Psoas muscle (tissue), 8 donors: ENCODE data around the gene RTL3. TPM values are rescaled to one million over a fixed set of nuclear protein-coding genes. Genes with fewer than 3 reads are reported as not detected.

Source experiments
- ATAC-seq, 4 donors: fragments of 200-7000 bp; cut with Tn5 transposase; one replicate each; pipeline ENCODE4 v1.9.1; 2020; ENCODE audit warnings: moderate library complexity in 3 of 4, mild to moderate bottlenecking in 2 of 4
- DNase-seq, 2 donors: peaks; one replicate each; pipeline ENCODE4 v3.0.0-alpha.2; 2020
- H3K27ac ChIP-seq: fragments of 200-600 bp; one replicate; pipeline ENCODE4 v1.8.0; 2022
- H3K27me3 ChIP-seq, 3 donors: fragments of 200-600 bp in 1 of 3; one replicate each; pipeline versions ENCODE4 v1.6.1 to v1.8.0; 2013 to 2022; ENCODE audit warnings: low read length in 2 of 3, mild to moderate bottlenecking in 2 of 3, moderate library complexity in 1 of 3; ENCODE audit not compliant: insufficient read depth in 3 of 3
- H3K36me3 ChIP-seq, 2 donors: fragments of 200-600 bp in 1 of 2; one replicate each; pipeline versions ENCODE4 v1.6.1 to v1.8.0; 2013 to 2022; ENCODE audit warnings: low read depth in 1 of 2, mild to moderate bottlenecking in 1 of 2, moderate library complexity in 1 of 2; ENCODE audit not compliant: insufficient read depth in 1 of 2
- H3K4me1 ChIP-seq: fragments of 200-600 bp; one replicate; pipeline ENCODE4 v1.8.0; 2022
- H3K4me3 ChIP-seq: fragments of 200-600 bp; one replicate; pipeline ENCODE4 v1.8.0; 2022; ENCODE audit warnings: mild to moderate bottlenecking
- H3K9me3 ChIP-seq: fragments of 200-600 bp; one replicate; pipeline ENCODE4 v1.8.0; 2022
- CTCF ChIP-seq: fragments of 200-600 bp; IDR thresholded peaks from one replicate; pipeline ENCODE4 v1.8.0; 2022; ENCODE audit warnings: antibody characterized with exemption
- WGBS, 3 donors: extraction: QIAGEN DNeasy Blood & Tissue Kit; methylation state at CpG; one replicate each; pipeline versions ENCODE4 v1.1.6 to v1.1.7; 2013; 5-methylcytosine and 5-hydroxymethylcytosine counted together
- intact Hi-C, 2 donors: fragments of 100-400 bp; cut with DNase I; formaldehyde crosslinking; loops; one replicate each; pipeline versions ENCODE4 v1.11.0 to v1.14.2; 2022
- long read RNA-seq, 2 donors: library from polyadenylated mRNA; unstranded; transcript quantifications; one replicate each; pipeline ENCODE4 v2.0.0, GENCODE V29; 2021
- polyA plus RNA-seq, 3 donors: library from polyadenylated mRNA; stranded (reverse); fragments of 200-250 nt; gene quantifications; one replicate each; pipeline ENCODE4 v1.2.3, GENCODE V29; 2013
- total RNA-seq, 4 donors: library from RNA; stranded (reverse); fragmentation: NEBNext Ultra II Directional in 2 of 4; extraction: Animal tissue kit (Norgen Biotek cat#: 25700) in 2 of 4; gene quantifications; one replicate each; pipeline versions ENCODE4 v1.2.1 to v1.2.4, GENCODE V29; 2021 to 2023
- donor health status: healthy with polysubstance abuse.
- donor health status: DM: no; HTN: no; CAD: no; lungs with moderate emphysema.
- donor health status: Bipolar disorder and iron deficiency.
- donor health status: healthy.
- donor health status: DM: yes; HTN: yes; CAD: no.
- donor health status: DM: no; HTN: no; CAD: no.
- donor health status: DM: no; HTN: no; CAD: no.
- donor health status: DM: yes; HTN: yes; CAD: no.

The RTL3 gene
- under 1 TPM in 1 of 4 donors, not detected in 3; 0.34 TPM for total RNA-seq
- under 1 TPM in 2 of 3 donors, not detected in 1; 0.04 to 0.10 TPM for polyA plus RNA-seq
- long read RNA-seq, donor 1, result 0 reads
- long read RNA-seq, donor 2, result 0 reads

- intact Hi-C loops, result no loop called here
Measured at GRCh38 chrX:78658845-78659744, at the start of gene RTL3. Gene RTL3, minus strand, starts transcription at chrX:78659328. Its CDS starts 908 bp downstream, at chrX:78658420.

GRCh38 chrX:78708816-78709215, 49.7 kb upstream of the RTL3 start:
- peaks cover 0 to 6% (median 0%) of the 10 kb centered on the region in 3 donors for H3K27me3 ChIP-seq
- H3K36me3 ChIP-seq, result no peaks in the 10 kb centered on the region
- H3K4me1 ChIP-seq, result no peaks in the 10 kb centered on the region
- ATAC-seq (no peak), DNase-seq (no peak)
- no peak overlapping the region for H3K27ac ChIP-seq
- TF ChIP-seq CTCF, result no peak
- no peak overlapping the region for H3K4me3 ChIP-seq
- WGBS, 3 donors, result 14 to 35% (median 16%) methylated on average over 2 of the region's 2 CpGs
- H3K9me3 ChIP-seq, result no peaks in the 10 kb centered on the region
- intact Hi-C loops, result no loop called here

More at GRCh38 chrX:78658845-78659744, at the start of gene RTL3:
- no peak within 1 kb of the TSS for H3K4me3 ChIP-seq
- no peak for ATAC-seq
- no peak within 1 kb of the TSS for H3K27ac ChIP-seq
- peaks cover 0 to 14% (median 0%) of the 10 kb centered on the region in 3 donors for H3K27me3 ChIP-seq
- DNase-seq, result no peak
- TF ChIP-seq CTCF, result no peak
- no peaks in the 10 kb centered on the region for H3K4me1 ChIP-seq
- H3K36me3 ChIP-seq, result no peaks in the 10 kb centered on the region
- no peaks in the 10 kb centered on the region for H3K9me3 ChIP-seq
- 48 to 69% (median 50%) methylated on average over 3 of the region's 3 CpGs for WGBS, 3 donors

- no peaks in the 10 kb centered on the region for H3K4me1 ChIP-seq
- H3K4me3 ChIP-seq, result no peak overlapping the region
- DNase-seq, result no peak
- TF ChIP-seq CTCF, result no peak
- H3K9me3 ChIP-seq, result no peaks in the 10 kb centered on the region
- intact Hi-C loops, result no loop called here
- 8 to 19% (median 14%) methylated on average over 2 of the region's 2 CpGs for WGBS, 3 donors
- H3K27me3 ChIP-seq, result peaks cover 0 to 5% (median 0%) of the 10 kb centered on the region in 3 donors
- H3K27ac ChIP-seq, result no peak overlapping the region
- no peaks in the 10 kb centered on the region for H3K36me3 ChIP-seq
- ATAC-seq, result no peak
Measured at GRCh38 chrX:78708262-78708661, 49.1 kb upstream of the RTL3 start.

GRCh38 chrX:78706071-78706470, 46.9 kb upstream of the RTL3 start:
- H3K27ac ChIP-seq, result no peak overlapping the region
- WGBS, 3 donors, result 8 to 43% (median 27%) methylated on average over 2 of the region's 2 CpGs
- intact Hi-C loops, result no loop called here
- H3K9me3 ChIP-seq, result no peaks in the 10 kb centered on the region
- H3K4me3 ChIP-seq, result no peak overlapping the region
- no peaks in the 10 kb centered on the region for H3K4me1 ChIP-seq
- no peaks in the 10 kb centered on the region for H3K27me3 ChIP-seq
- ATAC-seq, result no peak
- H3K36me3 ChIP-seq, result no peaks in the 10 kb centered on the region
- no peak for DNase-seq
- TF ChIP-seq CTCF, result no peak
